AG04450 (cell line): ENCODE measurements around the gene MAP3K7. TPM values are rescaled to one million over a fixed set of nuclear protein-coding genes. Genes with fewer than 3 reads are reported as not detected.

Source experiments
- CTCF ChIA-PET: fragments of 300-600, 350-600 bp; formaldehyde crosslinking; extraction: SDS; loops from one replicate; lab custom pipeline; 2022; ENCODE audit warnings: antibody characterized with exemption, inconsistent platforms; lab: Charles Lee
- POLR2A ChIA-PET: fragments of 350-600 bp; formaldehyde crosslinking; extraction: SDS; loops from one replicate; lab custom pipeline; 2021; ENCODE audit warnings: antibody characterized with exemption, inconsistent platforms; lab: Yijun Ruan, JAX
- DNase-seq: peaks from one replicate; pipeline ENCODE4 v3.0.0-alpha.2; 2011; ENCODE audit warnings: low read depth, low spot score
- H3K27ac ChIP-seq: one replicate; pipeline ENCODE4 v1.5.1; 2012; ENCODE audit warnings: low read depth, low read length, control low read depth
- H3K27me3 ChIP-seq: one replicate; pipeline ENCODE4 v1.6.0; 2012; ENCODE audit warnings: low read length; ENCODE audit not compliant: control insufficient read depth, insufficient read depth
- H3K4me3 ChIP-seq: 2 replicates; pipeline ENCODE4 v1.5.1; 2011; ENCODE audit warnings: mild to moderate bottlenecking, low read depth, low read length, control low read depth
- H3K9me3 ChIP-seq: 2 replicates; pipeline ENCODE4 v1.5.1; 2012; ENCODE audit warnings: low read length; ENCODE audit not compliant: control insufficient read depth, insufficient read depth
- polyA plus RNA-seq: library from polyadenylated mRNA; depleted of rRNA; stranded (reverse); fragments of >200 nt; gene quantifications from 2 replicates; pipeline ENCODE4 v1.2.3, GENCODE V29; 2011
- TF ChIP-seq, protein P1 (sequence below): IDR thresholded peaks from 2 replicates; pipeline ENCODE4 v1.5.1; 2011; ENCODE audit warnings: low read depth, low read length, control low read depth, inconsistent platforms

Gene MAP3K7
- polyA plus RNA-seq, 1 experiment: 52.4 TPM

GRCh38 chr6:90523779-90524310, 63.0 kb downstream of the MAP3K7 start:
- no peaks in the 10 kb centered on the region for H3K9me3 ChIP-seq
- ChIA-PET POLR2A (no interaction called here), CTCF (no interaction called here)
- no peak overlapping the region for H3K4me3 ChIP-seq
- H3K27me3 ChIP-seq: no peaks in the 10 kb centered on the region
- TF ChIP-seq, protein P1, sequence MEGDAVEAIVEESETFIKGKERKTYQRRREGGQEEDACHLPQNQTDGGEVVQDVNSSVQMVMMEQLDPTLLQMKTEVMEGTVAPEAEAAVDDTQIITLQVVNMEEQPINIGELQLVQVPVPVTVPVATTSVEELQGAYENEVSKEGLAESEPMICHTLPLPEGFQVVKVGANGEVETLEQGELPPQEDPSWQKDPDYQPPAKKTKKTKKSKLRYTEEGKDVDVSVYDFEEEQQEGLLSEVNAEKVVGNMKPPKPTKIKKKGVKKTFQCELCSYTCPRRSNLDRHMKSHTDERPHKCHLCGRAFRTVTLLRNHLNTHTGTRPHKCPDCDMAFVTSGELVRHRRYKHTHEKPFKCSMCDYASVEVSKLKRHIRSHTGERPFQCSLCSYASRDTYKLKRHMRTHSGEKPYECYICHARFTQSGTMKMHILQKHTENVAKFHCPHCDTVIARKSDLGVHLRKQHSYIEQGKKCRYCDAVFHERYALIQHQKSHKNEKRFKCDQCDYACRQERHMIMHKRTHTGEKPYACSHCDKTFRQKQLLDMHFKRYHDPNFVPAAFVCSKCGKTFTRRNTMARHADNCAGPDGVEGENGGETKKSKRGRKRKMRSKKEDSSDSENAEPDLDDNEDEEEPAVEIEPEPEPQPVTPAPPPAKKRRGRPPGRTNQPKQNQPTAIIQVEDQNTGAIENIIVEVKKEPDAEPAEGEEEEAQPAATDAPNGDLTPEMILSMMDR: no peak
- no peak overlapping the region for H3K27ac ChIP-seq
- no peak for DNase-seq

- POLR2A ChIA-PET: no interaction called here
- H3K27ac ChIP-seq: no peak overlapping the region
- TF ChIP-seq, protein P1: no peak
- CTCF ChIA-PET: interaction anchor here (1.7 kb wide), 1 partner anchor 582 kb away, joined by 6 read pairs; no protein-coding TSS in a partner anchor
- no peak overlapping the region for H3K4me3 ChIP-seq
- H3K9me3 ChIP-seq: no peaks in the 10 kb centered on the region
- no peaks in the 10 kb centered on the region for H3K27me3 ChIP-seq
- no peak for DNase-seq
These were observed 64.9 kb downstream of the MAP3K7 start for GRCh38 chr6:90521955-90522354.

- H3K27me3 ChIP-seq: no peaks in the 10 kb centered on the region
- CTCF ChIA-PET: interaction anchor here (0.6 to 1.7 kb wide), 3 partner anchors 123 to 585 kb away, joined by 3 to 5 read pairs (median 3); no protein-coding TSS in a partner anchor
- no peak for DNase-seq
- H3K4me3 ChIP-seq: no peak overlapping the region
- POLR2A ChIA-PET: no interaction called here
- TF ChIP-seq, protein P1: no peak
- H3K9me3 ChIP-seq: no peaks in the 10 kb centered on the region
- H3K27ac ChIP-seq: no peak overlapping the region
These were observed 70.7 kb downstream of the MAP3K7 start for GRCh38 chr6:90516074-90516660.

DNA sequence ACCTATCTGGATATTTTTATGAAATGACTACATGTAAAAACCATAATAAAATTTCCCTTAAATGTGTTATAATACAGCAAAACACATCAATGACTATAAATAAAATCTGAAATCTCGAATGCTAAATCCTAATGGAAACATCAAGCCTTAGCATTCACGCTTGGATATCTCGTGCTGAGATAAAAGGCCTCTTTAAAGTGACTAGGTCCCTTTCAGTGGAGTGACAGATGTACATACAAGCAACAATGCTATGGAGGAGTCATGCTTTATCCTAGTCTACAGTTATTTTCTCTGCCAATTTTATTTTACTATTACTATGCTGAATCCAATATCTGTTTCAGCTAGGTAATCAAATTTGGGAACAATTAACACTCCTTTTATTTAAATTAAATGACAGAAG, 72.4 kb downstream of the MAP3K7 start:
- DNase-seq: no peak
- TF ChIP-seq, protein P1: no peak
- H3K27me3 ChIP-seq: no peaks in the 10 kb centered on the region
- no peak overlapping the region for H3K4me3 ChIP-seq
- no peaks in the 10 kb centered on the region for H3K9me3 ChIP-seq
- H3K27ac ChIP-seq: no peak overlapping the region
- ChIA-PET POLR2A (no interaction called here), CTCF (no interaction called here)

DNA sequence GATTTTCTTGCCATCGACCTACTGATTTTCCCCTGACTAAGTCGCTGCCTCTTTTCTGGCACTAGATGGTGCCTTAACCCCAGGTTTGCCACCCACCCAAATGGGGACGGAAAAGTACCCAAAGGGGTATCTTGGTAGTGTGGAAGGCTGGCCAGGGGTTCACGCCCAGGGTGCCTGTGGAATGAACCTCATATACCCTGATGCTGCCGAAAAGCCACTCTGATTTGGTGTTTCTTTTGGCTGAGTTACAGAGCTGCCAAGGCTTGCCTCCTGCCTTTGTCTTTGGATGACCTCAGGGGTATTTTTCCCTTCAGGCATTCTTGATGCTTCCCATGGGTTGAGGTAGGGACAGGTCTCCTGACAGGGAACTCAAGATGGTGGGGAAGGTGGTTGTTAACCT, 78.1 kb downstream of the MAP3K7 start:
- Histone ChIP-seq H3K9me3 (no peaks in the 10 kb centered on the region), H3K4me3 (no peak overlapping the region), H3K27ac (no peak overlapping the region), H3K27me3 (no peaks in the 10 kb centered on the region)
- ChIA-PET POLR2A (no interaction called here), CTCF (interaction anchor here (0.6 to 1.0 kb wide), 2 partner anchors 329 to 568 kb away, joined by 3 to 4 read pairs; no protein-coding TSS in a partner anchor)
- TF ChIP-seq, protein P1: no peak
- no peak for DNase-seq
